Stimulated activated naive B cell treated with anti-CD40 and anti-IgM and Interleukin-4, amounts not matched to agents 10 μg/mL and 1 μg/mL and 100 μg/mL, for 72 hours (primary cell): ENCODE data around the gene SSBP3.

Experiments
- ATAC-seq, 2 donors: fragments of 150-1000 bp; cut with Tn5 transposase; replicated peaks; 2 replicates each; pipeline ENCODE4 v1.10.0; 2021; ENCODE audit warnings: moderate library complexity in 1 of 2
- DNase-seq: peaks from one replicate; pipeline ENCODE4 v3.0.0; 2021
- H3K27ac Mint-ChIP-seq: one replicate; pipeline ENCODE4 v1.8.0; 2022; ENCODE audit warnings: mild to moderate bottlenecking, mixed read lengths
- H3K27me3 Mint-ChIP-seq, 2 donors: one replicate each; pipeline ENCODE4 v1.8.0; 2022; ENCODE audit warnings: mixed read lengths in 2 of 2
- H3K36me3 Mint-ChIP-seq, 2 donors: one replicate each; pipeline ENCODE4 v1.8.0; 2022; ENCODE audit warnings: mixed read lengths in 2 of 2, mild to moderate bottlenecking in 1 of 2
- H3K4me1 Mint-ChIP-seq, 2 donors: one replicate each; pipeline ENCODE4 v1.8.0; 2022; ENCODE audit warnings: mixed read lengths in 2 of 2, mild to moderate bottlenecking in 1 of 2
- H3K4me3 Mint-ChIP-seq, 2 donors: one replicate each; pipeline ENCODE4 v1.8.0; 2022; ENCODE audit warnings: mild to moderate bottlenecking in 2 of 2, mixed read lengths in 2 of 2, moderate library complexity in 1 of 2
- H3K9me3 Mint-ChIP-seq, 2 donors: one replicate each; pipeline ENCODE4 v1.8.0; 2022; ENCODE audit warnings: mixed read lengths in 2 of 2, mild to moderate bottlenecking in 1 of 2

The SSBP3 gene

DNA sequence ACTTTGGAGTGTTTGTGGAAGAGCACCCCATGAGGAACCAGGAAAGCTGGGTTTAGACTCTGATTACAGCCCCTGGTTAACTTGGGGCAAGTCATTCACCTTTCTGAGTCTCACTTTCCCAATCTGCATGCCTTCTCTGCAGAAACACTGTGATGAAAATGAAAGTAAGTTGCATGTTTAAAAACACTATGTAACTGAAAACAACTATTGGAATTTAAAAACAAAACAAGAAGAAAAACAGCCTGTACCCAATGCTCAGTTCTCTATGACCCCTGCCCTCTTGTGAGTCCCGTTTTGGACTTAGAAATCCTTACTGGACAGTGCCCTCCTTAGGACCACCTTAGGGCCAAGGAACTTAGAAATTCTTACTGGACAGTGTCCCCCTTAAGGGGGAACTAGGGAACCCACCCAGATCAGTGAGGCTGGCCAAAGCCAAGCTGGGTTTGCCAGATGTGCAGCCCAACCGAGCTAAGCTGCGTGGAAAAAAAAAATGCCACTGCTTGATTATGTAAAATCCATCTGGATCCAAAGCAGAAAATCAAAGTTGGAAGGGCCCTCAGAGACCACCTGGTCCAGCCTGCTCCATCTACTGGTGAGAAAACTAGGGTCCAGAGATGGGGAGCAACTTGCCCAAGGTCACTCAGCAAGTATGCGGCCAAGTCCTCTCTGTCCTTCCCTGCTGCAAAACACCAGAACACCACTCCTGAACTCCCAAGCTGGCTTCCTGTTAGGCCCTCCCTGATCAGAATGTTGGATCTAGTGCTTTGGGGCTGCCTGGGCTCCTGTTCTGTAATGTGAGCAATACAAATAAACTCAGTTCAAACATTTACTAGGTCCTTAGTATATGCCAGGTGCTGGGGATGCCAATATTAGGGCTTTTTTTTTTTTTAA lies 128.5 kb downstream of the SSBP3 start:
- ATAC-seq (no peak), DNase-seq (no peak)
- H3K4me1 Mint-ChIP-seq = no peaks in the 10 kb centered on the region
- H3K36me3 Mint-ChIP-seq = peaks cover 0 to 12% of the 10 kb centered on the region in 2 donors
- no peaks in the 10 kb centered on the region for H3K9me3 Mint-ChIP-seq
- no peak overlapping the region for H3K27ac Mint-ChIP-seq
- no peak overlapping the region for H3K4me3 Mint-ChIP-seq
- H3K27me3 Mint-ChIP-seq = no peaks in the 10 kb centered on the region

- no peaks in the 10 kb centered on the region for H3K4me1 Mint-ChIP-seq
- peak overlapping the region; percentile 34 for H3K27ac Mint-ChIP-seq
- H3K4me3 Mint-ChIP-seq = no peak overlapping the region
- H3K36me3 Mint-ChIP-seq = peaks cover 0 to 12% of the 10 kb centered on the region in 2 donors
- no peaks in the 10 kb centered on the region for H3K9me3 Mint-ChIP-seq
- no peaks in the 10 kb centered on the region for H3K27me3 Mint-ChIP-seq
- no peak for DNase-seq
- no peak for ATAC-seq
Measured at GRCh38 chr1:54276617-54277450, 129.4 kb downstream of the SSBP3 start.

- H3K4me3 Mint-ChIP-seq = no peak overlapping the region
- no peaks in the 10 kb centered on the region for H3K4me1 Mint-ChIP-seq
- no peaks in the 10 kb centered on the region for H3K9me3 Mint-ChIP-seq
- H3K36me3 Mint-ChIP-seq = peaks cover 0 to 10% of the 10 kb centered on the region in 2 donors
- DNase-seq = no peak
- H3K27me3 Mint-ChIP-seq = no peaks in the 10 kb centered on the region
- no peak for ATAC-seq
- H3K27ac Mint-ChIP-seq = no peak overlapping the region
Measured at GRCh38 chr1:54275349-54275748, 130.8 kb downstream of the SSBP3 start.

- DNase-seq (no peak), ATAC-seq (no peak)
- no peak overlapping the region for H3K27ac Mint-ChIP-seq
- peaks cover 0 to 5% of the 10 kb centered on the region in 2 donors for H3K36me3 Mint-ChIP-seq
- H3K9me3 Mint-ChIP-seq = no peaks in the 10 kb centered on the region
- H3K27me3 Mint-ChIP-seq = no peaks in the 10 kb centered on the region
- H3K4me3 Mint-ChIP-seq = no peak overlapping the region
- no peaks in the 10 kb centered on the region for H3K4me1 Mint-ChIP-seq
Measured at GRCh38 chr1:54274881-54275280, 131.3 kb downstream of the SSBP3 start.

DNA sequence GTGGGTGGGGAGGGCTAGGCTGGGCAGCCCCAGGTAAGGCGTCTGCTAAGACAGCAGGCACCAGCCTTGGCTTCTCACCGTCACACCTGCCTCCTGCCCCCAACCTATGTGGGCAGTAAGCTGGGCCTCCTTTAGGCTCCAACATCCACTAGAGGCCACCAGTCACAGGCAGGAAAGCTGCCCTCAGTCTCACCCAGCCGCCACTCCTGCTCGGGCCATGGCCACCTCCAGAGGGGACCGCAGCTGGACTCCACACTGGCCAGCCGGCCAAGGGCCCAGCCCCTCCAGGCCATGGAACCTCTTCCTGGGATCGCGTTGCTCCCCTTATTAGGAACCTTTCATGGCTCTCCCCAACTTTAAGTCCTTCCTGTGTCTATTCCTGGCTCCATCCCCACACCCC lies 131.7 kb downstream of the SSBP3 start:
- H3K36me3 Mint-ChIP-seq = peaks cover 0 to 4% of the 10 kb centered on the region in 2 donors
- DNase-seq (no peak), ATAC-seq (no peak)
- no peaks in the 10 kb centered on the region for H3K9me3 Mint-ChIP-seq
- H3K4me1 Mint-ChIP-seq = no peaks in the 10 kb centered on the region
- H3K4me3 Mint-ChIP-seq = no peak overlapping the region
- H3K27ac Mint-ChIP-seq = no peak overlapping the region
- H3K27me3 Mint-ChIP-seq = no peaks in the 10 kb centered on the region

DNA sequence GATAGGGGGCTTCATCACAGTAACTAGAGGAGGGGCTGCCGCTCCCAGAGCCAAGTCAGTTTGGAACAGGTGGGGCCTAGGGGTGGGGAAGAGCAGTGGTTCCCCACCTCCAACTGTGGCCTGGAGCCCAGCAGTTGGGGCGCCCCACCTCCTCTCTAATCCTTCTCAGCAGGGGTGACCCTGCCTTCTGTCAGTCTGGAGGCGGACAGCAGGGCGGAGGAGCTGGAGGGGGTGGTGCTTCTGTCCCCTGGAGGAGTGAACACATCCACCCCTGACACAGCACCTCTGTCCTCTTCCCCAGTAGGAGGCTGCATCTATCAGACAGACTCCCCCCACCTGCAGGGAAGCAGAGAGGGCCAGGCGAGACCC lies 132.4 kb downstream of the SSBP3 start:
- ATAC-seq = no peak
- H3K4me3 Mint-ChIP-seq = no peak overlapping the region
- no peak overlapping the region for H3K27ac Mint-ChIP-seq
- no peaks in the 10 kb centered on the region for H3K27me3 Mint-ChIP-seq
- H3K9me3 Mint-ChIP-seq = no peaks in the 10 kb centered on the region
- no peak for DNase-seq
- no peaks in the 10 kb centered on the region for H3K4me1 Mint-ChIP-seq
- H3K36me3 Mint-ChIP-seq = peaks cover 0 to 4% of the 10 kb centered on the region in 2 donors

DNA sequence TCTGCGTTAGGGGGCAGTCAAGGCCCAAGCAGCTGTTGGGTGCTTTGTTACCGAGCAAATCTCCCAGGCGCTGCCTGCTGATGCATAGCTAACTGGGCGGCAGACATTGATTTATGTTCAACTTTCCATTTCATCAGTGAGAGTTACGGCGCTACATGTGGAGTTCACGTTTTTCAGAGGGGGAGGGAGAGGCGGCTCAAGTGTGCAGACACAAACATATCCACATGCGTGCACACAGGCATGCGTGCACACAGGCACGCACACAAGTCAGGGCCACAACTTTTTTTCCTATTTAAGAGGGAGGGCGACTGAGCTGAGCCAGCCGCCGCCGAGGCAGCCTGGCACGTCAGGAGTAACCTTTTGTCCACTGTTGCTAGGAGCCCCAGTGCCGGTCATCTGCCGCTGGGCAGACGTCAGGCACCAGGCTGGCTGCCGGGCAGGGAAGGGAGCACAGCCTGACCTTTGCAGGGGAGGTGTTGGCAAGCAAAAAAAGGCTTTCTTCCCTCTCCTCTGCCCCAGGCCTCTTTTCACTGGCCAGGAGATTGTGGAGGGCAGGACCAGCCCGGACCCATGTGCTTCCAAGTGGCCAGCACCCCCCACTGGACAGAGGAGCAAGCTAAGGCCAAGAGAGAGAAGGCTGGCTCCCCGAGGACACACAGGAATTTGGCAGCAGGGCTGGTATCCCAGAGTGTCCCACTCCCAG lies 133.0 kb downstream of the SSBP3 start:
- no peaks in the 10 kb centered on the region for H3K27me3 Mint-ChIP-seq
- ATAC-seq (peak in 1 of 2 donors; percentile 55), DNase-seq (no peak)
- no peaks in the 10 kb centered on the region for H3K9me3 Mint-ChIP-seq
- peaks cover 0 to 4% of the 10 kb centered on the region in 2 donors for H3K36me3 Mint-ChIP-seq
- H3K27ac Mint-ChIP-seq = no peak overlapping the region
- H3K4me3 Mint-ChIP-seq = no peak overlapping the region
- H3K4me1 Mint-ChIP-seq = no peaks in the 10 kb centered on the region

DNA sequence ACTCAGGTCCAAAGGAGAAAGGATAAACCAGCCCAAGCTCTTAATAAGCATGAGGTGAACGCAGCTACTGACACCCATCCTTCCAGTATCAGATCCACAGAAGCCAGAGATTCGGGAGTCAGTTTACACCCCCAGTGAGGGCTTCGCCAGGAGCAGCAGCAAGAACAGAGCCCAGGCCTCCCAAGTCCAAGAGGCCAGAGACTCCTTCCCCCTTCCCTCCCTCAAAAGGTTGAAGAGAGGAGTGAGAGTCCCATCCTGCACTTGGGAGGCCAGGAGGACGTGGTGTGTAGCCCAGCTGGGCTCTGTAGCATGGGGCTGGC lies 133.5 kb downstream of the SSBP3 start:
- DNase-seq = no peak
- no peaks in the 10 kb centered on the region for H3K27me3 Mint-ChIP-seq
- H3K4me3 Mint-ChIP-seq = no peak overlapping the region
- no peak overlapping the region for H3K27ac Mint-ChIP-seq
- no peak for ATAC-seq
- H3K4me1 Mint-ChIP-seq = no peaks in the 10 kb centered on the region
- H3K9me3 Mint-ChIP-seq = no peaks in the 10 kb centered on the region
- H3K36me3 Mint-ChIP-seq = peaks cover 0 to 4% of the 10 kb centered on the region in 2 donors

DNA sequence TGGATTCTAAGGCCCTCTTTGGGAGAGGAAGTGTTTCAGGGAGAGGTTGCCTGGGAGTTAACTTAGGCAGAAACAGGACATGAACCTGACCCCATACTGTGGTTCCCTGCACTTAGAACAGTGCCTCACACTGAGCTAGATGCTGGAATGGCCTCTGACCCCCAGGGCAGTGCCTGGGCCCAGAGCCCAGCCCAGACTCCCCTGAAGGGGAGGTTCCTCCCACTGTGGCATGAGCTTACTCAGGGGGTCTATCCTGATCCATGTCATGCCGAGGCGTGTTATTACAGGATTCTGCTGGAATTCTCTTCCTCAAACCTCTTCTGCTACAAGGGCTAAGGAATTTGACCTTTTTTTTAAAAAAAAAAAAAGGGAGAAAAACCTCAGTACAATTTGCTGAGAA lies 134.1 kb downstream of the SSBP3 start:
- H3K27ac Mint-ChIP-seq = no peak overlapping the region
- no peak for DNase-seq
- H3K4me1 Mint-ChIP-seq = no peaks in the 10 kb centered on the region
- H3K4me3 Mint-ChIP-seq = no peak overlapping the region
- ATAC-seq = no peak
- no peaks in the 10 kb centered on the region for H3K9me3 Mint-ChIP-seq
- no peaks in the 10 kb centered on the region for H3K27me3 Mint-ChIP-seq
- H3K36me3 Mint-ChIP-seq = peaks cover 0 to 4% of the 10 kb centered on the region in 2 donors

DNA sequence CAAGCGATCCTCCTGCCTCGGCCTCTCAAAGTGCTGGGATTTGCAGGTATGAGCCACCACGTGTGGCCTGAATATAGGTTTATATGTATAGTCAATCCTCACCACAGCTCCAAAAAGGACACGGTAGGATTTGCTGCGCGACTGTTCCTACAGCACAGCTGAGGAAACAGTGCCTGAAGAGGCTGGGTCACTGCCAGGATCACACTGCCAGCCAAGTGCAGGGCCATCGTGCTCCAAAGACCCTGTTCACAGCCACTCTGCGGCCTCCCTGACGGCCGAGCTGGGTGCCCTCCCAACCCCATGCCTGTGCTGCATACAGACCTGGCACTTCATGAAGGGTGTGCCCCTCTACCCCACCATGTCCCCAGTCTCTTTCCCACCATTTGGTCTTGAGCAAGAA lies 134.9 kb downstream of the SSBP3 start:
- no peak for DNase-seq
- Mint-ChIP-seq H3K4me1 (no peaks in the 10 kb centered on the region), H3K36me3 (no peaks in the 10 kb centered on the region)

GRCh38 chr1:54270543-54270942 lies 135.7 kb downstream of the SSBP3 start:
- Mint-ChIP-seq H3K36me3 (no peaks in the 10 kb centered on the region), H3K4me1 (no peaks in the 10 kb centered on the region), H3K27me3 (no peaks in the 10 kb centered on the region), H3K9me3 (no peaks in the 10 kb centered on the region), H3K27ac (no peak overlapping the region), H3K4me3 (no peak overlapping the region)
- DNase-seq = no peak
- ATAC-seq = no peak

More for the DNA sequence above, 134.9 kb downstream of the SSBP3 start:
- H3K27me3 Mint-ChIP-seq = no peaks in the 10 kb centered on the region
- no peaks in the 10 kb centered on the region for H3K9me3 Mint-ChIP-seq
- no peak for ATAC-seq
- H3K27ac Mint-ChIP-seq = no peak overlapping the region
- no peak overlapping the region for H3K4me3 Mint-ChIP-seq

DNA sequence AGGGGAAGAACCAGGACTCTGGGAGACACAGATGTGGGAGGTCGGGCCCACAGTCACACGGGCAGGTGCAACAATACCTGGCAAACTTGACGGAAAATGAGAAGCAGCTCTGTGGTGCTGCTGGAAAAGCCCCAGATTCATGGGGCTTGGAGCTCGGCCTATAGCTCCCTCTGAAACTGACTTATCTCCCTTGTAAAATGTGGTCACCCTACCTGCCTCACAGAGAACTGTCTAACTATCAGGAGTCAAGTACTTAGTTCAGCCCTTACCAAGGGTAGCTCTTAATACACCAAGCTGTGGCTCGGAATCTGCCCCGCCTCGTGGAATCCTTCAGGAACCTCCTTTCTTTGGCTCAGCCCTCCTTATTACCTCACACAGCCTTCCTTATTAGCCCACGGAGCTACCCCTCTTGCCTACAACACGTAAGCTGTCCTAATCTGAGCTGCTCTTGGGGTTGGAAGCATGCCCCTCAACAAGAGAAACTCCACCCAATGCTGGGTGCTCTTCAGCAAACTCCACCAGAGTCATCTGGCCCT lies 137.4 kb downstream of the SSBP3 start:
- Mint-ChIP-seq H3K4me3 (no peak overlapping the region), H3K36me3 (no peaks in the 10 kb centered on the region), H3K4me1 (peaks cover 3 to 5% of the 10 kb centered on the region in 2 donors), H3K27me3 (no peaks in the 10 kb centered on the region), H3K27ac (no peak overlapping the region), H3K9me3 (no peaks in the 10 kb centered on the region)
- DNase-seq = no peak
- no peak for ATAC-seq

GRCh38 chr1:54267815-54268761 lies 138.1 kb downstream of the SSBP3 start:
- Mint-ChIP-seq H3K4me3 (no peak overlapping the region), H3K27me3 (no peaks in the 10 kb centered on the region), H3K9me3 (no peaks in the 10 kb centered on the region), H3K27ac (no peak overlapping the region), H3K36me3 (no peaks in the 10 kb centered on the region), H3K4me1 (peaks cover 6 to 8% of the 10 kb centered on the region in 2 donors)
- ATAC-seq = no peak
- DNase-seq = no peak
